ENCODE results near the gene PTPRT.

DNA sequence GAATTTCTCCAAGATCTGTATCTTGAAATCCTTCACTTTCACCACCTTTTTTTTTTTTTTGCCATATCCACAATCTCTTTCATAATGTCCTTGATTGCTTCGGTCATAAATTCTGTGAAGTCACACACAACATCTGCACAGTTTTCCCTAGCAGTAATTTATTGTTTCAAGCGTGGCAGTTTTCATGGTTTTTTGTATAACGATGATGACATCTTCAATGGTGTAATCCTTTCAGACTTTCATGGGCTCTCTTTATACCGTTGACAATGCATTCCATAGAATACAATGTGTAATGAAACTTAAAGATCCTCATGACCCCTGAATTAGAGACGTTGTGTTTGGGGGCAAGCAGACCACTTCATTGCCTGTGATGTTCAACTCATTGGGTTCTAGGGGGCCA, 693.1 kb downstream of the PTPRT start:
- TF ChIP-seq POLR2AphosphoS5 (IDR thresholded peaks at IDR 0.05; ENCODE audit: low read depth, low read length) (no peak), KDM4B (CRISPR knock-in tag; IDR thresholded peaks at IDR 0.05) (no peak), ZKSCAN8 (CRISPR knock-in tag; IDR thresholded peaks at IDR 0.05; ENCODE audit: borderline replicate concordance) (no peak), ZNF350 (CRISPR knock-in tag; IDR thresholded peaks at IDR 0.05; ENCODE audit: borderline replicate concordance, low read depth) (no peak), CHD4 (IDR thresholded peaks at IDR 0.05; ENCODE audit: borderline replicate concordance, low read length) (no peak), ZMYM2 (CRISPR knock-in tag; IDR thresholded peaks at IDR 0.05) (no peak), CREB1 (IDR thresholded peaks at IDR 0.05) (no peak), CREB1 (CRISPR knock-in tag; IDR thresholded peaks at IDR 0.05) (no peak)
